ENCODE measurements around the gene ZBTB20. TPM values are rescaled to one million over a fixed set of nuclear protein-coding genes. Genes with fewer than 3 reads are reported as not detected.

The ZBTB20 gene
- polyA plus RNA-seq, 1 of the 3 experiments (the other 2 are of a cell fraction), result 0.43 TPM

DNA sequence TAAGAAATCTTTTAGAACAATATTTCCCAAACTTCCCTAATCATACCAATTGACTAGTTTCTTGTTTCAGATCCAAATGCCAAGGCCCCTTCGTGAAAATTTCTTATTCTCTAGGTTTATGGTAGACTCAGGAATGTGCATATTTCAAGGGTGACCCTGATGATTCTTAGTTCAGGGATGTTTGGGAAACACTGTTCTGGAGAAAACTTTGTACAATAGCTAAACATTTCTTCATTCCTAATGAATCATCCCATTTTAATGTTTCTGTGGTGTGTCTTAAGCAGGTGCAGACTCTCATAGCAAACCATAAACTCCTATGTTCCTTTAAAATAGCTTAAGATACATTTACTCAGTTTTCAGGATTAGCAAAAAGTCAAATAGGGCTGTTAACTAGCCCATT is 538.8 kb downstream of the ZBTB20 start:
- POLR2A ChIA-PET, result no interaction called here
- WGBS (ENCODE audit: low lambda C conversion rate), result 11% methylated on average over 1 of the region's 1 CpG
- TF ChIP-seq JUND (IDR thresholded peaks at IDR 0.05), result peak; percentile 83
- no peak for TF ChIP-seq MEF2A (IDR thresholded peaks at IDR 0.05; ENCODE audit: borderline replicate concordance, low read depth)
- TF ChIP-seq SMC3 (IDR thresholded peaks at IDR 0.05; ENCODE audit: low read depth, low read length), result no peak
- TF ChIP-seq FOXJ3 (CRISPR knock-in tag; IDR thresholded peaks at IDR 0.05), result no peak
- 0 out of 2 replicates have a peak, but pooled peaks have one; percentile 42 for TF ChIP-seq ZBTB33 (IDR thresholded peaks at IDR 0.05; ENCODE audit: borderline replicate concordance, low read depth)
- no peak for TF ChIP-seq CHD2 (IDR thresholded peaks at IDR 0.05; ENCODE audit: low read length, partially characterized antibody)
- TF ChIP-seq FOXM1 (IDR thresholded peaks at IDR 0.05; ENCODE audit: low read depth), result no peak
- TF ChIP-seq EZH2phosphoT487 (IDR thresholded peaks at IDR 0.05; ENCODE audit: borderline replicate concordance, low read depth), result no peak
- no peak for TF ChIP-seq NFIC (IDR thresholded peaks at IDR 0.05; ENCODE audit: borderline replicate concordance)
- TF ChIP-seq NRF1 (IDR thresholded peaks at IDR 0.05; ENCODE audit: low read depth, low read length), result no peak
- peak; percentile 83 for TF ChIP-seq TCF12 (IDR thresholded peaks at IDR 0.05)
- TF ChIP-seq RFX5 (IDR thresholded peaks at IDR 0.05; ENCODE audit: low read length), result no peak
- peak; percentile 69; the same call in 1 of the 2 replicates for TF ChIP-seq POLR2AphosphoS5 (IDR thresholded peaks at IDR 0.05; ENCODE audit: low read depth, low read length)
- no peak for TF ChIP-seq TAF1 (IDR thresholded peaks at IDR 0.05; ENCODE audit: borderline replicate concordance, low read depth, low read length)
- TF ChIP-seq, protein P1, sequence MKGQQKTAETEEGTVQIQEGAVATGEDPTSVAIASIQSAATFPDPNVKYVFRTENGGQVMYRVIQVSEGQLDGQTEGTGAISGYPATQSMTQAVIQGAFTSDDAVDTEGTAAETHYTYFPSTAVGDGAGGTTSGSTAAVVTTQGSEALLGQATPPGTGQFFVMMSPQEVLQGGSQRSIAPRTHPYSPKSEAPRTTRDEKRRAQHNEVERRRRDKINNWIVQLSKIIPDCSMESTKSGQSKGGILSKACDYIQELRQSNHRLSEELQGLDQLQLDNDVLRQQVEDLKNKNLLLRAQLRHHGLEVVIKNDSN (IDR thresholded peaks at IDR 0.05; ENCODE audit: borderline replicate concordance, low read depth), result no peak
- no peak for TF ChIP-seq MXI1 (IDR thresholded peaks at IDR 0.05; ENCODE audit: low read depth, low read length)
- TF ChIP-seq USF2 (IDR thresholded peaks at IDR 0.05; ENCODE audit: borderline replicate concordance, low read depth, low read length), result no peak
- peak; percentile 64; the same call in 1 of the 2 replicates for TF ChIP-seq RXRA (IDR thresholded peaks at IDR 0.05; ENCODE audit: borderline replicate concordance, low read depth)
- no peak for TF ChIP-seq RAD21 (IDR thresholded peaks at IDR 0.05; ENCODE audit: low read length)
- no peak for TF ChIP-seq YY1 (IDR thresholded peaks at IDR 0.05; ENCODE audit: low read depth)
- TF ChIP-seq, protein P2, sequence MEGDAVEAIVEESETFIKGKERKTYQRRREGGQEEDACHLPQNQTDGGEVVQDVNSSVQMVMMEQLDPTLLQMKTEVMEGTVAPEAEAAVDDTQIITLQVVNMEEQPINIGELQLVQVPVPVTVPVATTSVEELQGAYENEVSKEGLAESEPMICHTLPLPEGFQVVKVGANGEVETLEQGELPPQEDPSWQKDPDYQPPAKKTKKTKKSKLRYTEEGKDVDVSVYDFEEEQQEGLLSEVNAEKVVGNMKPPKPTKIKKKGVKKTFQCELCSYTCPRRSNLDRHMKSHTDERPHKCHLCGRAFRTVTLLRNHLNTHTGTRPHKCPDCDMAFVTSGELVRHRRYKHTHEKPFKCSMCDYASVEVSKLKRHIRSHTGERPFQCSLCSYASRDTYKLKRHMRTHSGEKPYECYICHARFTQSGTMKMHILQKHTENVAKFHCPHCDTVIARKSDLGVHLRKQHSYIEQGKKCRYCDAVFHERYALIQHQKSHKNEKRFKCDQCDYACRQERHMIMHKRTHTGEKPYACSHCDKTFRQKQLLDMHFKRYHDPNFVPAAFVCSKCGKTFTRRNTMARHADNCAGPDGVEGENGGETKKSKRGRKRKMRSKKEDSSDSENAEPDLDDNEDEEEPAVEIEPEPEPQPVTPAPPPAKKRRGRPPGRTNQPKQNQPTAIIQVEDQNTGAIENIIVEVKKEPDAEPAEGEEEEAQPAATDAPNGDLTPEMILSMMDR (IDR thresholded peaks at IDR 0.05), result no peak
- TF ChIP-seq, protein P3, sequence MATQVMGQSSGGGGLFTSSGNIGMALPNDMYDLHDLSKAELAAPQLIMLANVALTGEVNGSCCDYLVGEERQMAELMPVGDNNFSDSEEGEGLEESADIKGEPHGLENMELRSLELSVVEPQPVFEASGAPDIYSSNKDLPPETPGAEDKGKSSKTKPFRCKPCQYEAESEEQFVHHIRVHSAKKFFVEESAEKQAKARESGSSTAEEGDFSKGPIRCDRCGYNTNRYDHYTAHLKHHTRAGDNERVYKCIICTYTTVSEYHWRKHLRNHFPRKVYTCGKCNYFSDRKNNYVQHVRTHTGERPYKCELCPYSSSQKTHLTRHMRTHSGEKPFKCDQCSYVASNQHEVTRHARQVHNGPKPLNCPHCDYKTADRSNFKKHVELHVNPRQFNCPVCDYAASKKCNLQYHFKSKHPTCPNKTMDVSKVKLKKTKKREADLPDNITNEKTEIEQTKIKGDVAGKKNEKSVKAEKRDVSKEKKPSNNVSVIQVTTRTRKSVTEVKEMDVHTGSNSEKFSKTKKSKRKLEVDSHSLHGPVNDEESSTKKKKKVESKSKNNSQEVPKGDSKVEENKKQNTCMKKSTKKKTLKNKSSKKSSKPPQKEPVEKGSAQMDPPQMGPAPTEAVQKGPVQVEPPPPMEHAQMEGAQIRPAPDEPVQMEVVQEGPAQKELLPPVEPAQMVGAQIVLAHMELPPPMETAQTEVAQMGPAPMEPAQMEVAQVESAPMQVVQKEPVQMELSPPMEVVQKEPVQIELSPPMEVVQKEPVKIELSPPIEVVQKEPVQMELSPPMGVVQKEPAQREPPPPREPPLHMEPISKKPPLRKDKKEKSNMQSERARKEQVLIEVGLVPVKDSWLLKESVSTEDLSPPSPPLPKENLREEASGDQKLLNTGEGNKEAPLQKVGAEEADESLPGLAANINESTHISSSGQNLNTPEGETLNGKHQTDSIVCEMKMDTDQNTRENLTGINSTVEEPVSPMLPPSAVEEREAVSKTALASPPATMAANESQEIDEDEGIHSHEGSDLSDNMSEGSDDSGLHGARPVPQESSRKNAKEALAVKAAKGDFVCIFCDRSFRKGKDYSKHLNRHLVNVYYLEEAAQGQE (IDR thresholded peaks at IDR 0.05; ENCODE audit: low read depth, low read length), result no peak
- no peak for TF ChIP-seq SIN3A (IDR thresholded peaks at IDR 0.05; ENCODE audit: borderline replicate concordance, low read depth, low read length)
- TF ChIP-seq GATA2 (CRISPR knock-in tag; IDR thresholded peaks at IDR 0.05), result no peak
- TF ChIP-seq MAX (IDR thresholded peaks at IDR 0.05; ENCODE audit: low read depth), result no peak; the same call in 1 of the 2 replicates
- peak; percentile 84 for TF ChIP-seq FOSL2 (IDR thresholded peaks at IDR 0.05; ENCODE audit: borderline replicate concordance, low read depth)

More for the DNA sequence above, 538.8 kb downstream of the ZBTB20 start:
- H3K4me1 ChIP-seq (ENCODE audit: control insufficient read depth in 1 of 2, insufficient read depth in 2 of 2, low read depth in 1 of 2, low read length in 1 of 2), result no peaks in the 10 kb centered on the region; a peak in 2 of 4 replicates
- H3K4me3 ChIP-seq (ENCODE audit: low read depth in 2 of 2, low read length in 1 of 2), result no peak overlapping the region
- peak overlapping the region; percentile 36; the same call in 1 of the 2 replicates for H3K4me2 ChIP-seq
- peaks cover 16% of the 10 kb centered on the region for H3F3A ChIP-seq (replicated peaks; ENCODE audit: insufficient read depth)
- no peaks in the 10 kb centered on the region for H3K9me2 ChIP-seq
- H3K9ac ChIP-seq, result peak overlapping the region; percentile 7; the same call in 1 of the 2 replicates
- H3K9me3 ChIP-seq, result no peaks in the 10 kb centered on the region
- no peak for DNase-seq
- H3K27ac ChIP-seq (ENCODE audit: low read depth in 2 of 2, low read length in 1 of 2), result peak overlapping the region; percentile 50 to 81
- CTCF ChIA-PET, result no interaction called here
- H2AFZ ChIP-seq (ENCODE audit: low read depth), result no peak overlapping the region; the same call in 1 of the 2 replicates
- H3K36me3 ChIP-seq (replicated peaks in 1 of 2; ENCODE audit: control insufficient read depth in 1 of 2, insufficient read depth in 2 of 2, low read length in 1 of 2), result peaks cover 0 to 3% of the 10 kb centered on the region in 2 experiments
- H4K20me1 ChIP-seq (ENCODE audit: insufficient read depth), result no peaks in the 10 kb centered on the region
- no peaks in the 10 kb centered on the region for H3K27me3 ChIP-seq (ENCODE audit: insufficient read depth)
- peaks cover 34% of the 10 kb centered on the region; the same call in 1 of the 2 replicates for H3K79me2 ChIP-seq (ENCODE audit: insufficient read depth)

Measured in SK-N-SH (cell line).